HuH-7 (cell line): ENCODE results near the gene NRDC.
A peak's percentile ranks its signal among the peaks of the same experiment; 100 is the strongest.
"Not testable (repeated sequence)": the region's sequence is repeated elsewhere in the genome, so short reads cannot be mapped to it uniquely, and the experiment has no call there.

ENCODE experiments used
- DNase-seq: peaks from one replicate; pipeline ENCODE4 v3.0.0; 2011; ENCODE audit warnings: low spot score

The NRDC gene

GRCh38 chr1:51897699-51898031 is 19.1 kb upstream of the NRDC start:
- DNase-seq: no peak

- not testable (repeated sequence) for DNase-seq
These were observed 16.2 kb upstream of the NRDC start for GRCh38 chr1:51894748-51895147.

- no peak for DNase-seq
These were observed 265 bp downstream of the NRDC start for GRCh38 chr1:51878308-51878615.

GRCh38 chr1:51877434-51878307 is 856 bp downstream of the NRDC start:
- peak; percentile 4 for DNase-seq

GRCh38 chr1:51875836-51876235 is 2.7 kb downstream of the NRDC start:
- DNase-seq: no peak

- DNase-seq: no peak
These were observed 3.2 kb downstream of the NRDC start for GRCh38 chr1:51875291-51875772.

DNA sequence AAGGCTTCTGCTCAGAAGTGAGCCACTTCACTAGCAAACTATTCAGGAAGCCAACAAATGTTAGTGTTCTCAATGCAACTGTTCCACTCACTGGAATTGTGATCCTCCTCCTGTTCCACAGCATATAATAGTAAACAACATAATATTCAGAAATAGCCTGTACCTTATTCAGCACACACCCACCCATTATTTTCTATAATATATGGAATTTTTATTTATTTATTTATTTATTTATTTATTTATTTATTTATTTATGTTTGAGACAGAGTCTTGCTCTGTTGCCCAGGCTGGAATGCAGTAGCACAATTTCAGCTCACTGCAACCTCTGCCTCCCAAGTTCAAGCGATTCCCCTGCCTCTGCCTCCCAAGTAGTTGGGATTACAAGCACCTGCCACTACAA is 5.3 kb downstream of the NRDC start:
- not testable (repeated sequence) for DNase-seq

DNA sequence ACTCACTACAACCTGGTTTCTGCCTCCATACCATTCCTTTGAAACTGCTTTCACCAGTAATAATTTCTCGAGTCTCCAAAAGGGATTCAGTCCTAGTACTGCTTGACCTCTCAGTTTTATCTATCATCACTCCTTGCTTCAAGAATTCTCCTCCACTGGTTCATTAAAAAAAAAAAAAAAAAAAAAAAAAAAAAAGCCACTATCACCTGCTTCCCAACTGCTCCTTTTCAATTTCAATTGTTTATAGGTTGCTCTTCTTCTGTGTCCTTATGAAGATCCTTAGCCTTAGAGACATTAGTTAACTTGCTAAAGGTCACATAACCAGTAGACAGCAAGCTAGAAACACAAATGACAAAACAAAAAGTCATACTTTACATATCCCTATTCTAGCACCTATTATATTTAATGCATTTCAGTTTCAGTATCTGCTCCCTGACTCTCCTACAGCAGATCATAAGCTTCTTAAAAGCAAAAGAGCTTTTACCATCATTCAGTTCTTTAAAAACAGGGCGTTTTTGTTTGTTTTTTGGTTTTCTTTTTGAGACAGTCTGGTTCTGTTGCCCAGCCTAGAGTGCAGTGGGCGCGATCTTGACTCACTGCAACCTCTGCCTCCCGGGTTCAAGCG is 7.1 kb downstream of the NRDC start:
- no peak for DNase-seq

- no peak for DNase-seq
These were observed 7.8 kb downstream of the NRDC start for GRCh38 chr1:51870603-51871350.

- no peak for DNase-seq
These were observed 10.9 kb downstream of the NRDC start for GRCh38 chr1:51867479-51868232.

GRCh38 chr1:51863384-51863783 is 15.1 kb downstream of the NRDC start:
- DNase-seq: no peak

- DNase-seq: no peak
These were observed 16.9 kb downstream of the NRDC start for GRCh38 chr1:51861669-51862068.

- DNase-seq: no peak
These were observed 18.8 kb downstream of the NRDC start for GRCh38 chr1:51859735-51860134.

DNA sequence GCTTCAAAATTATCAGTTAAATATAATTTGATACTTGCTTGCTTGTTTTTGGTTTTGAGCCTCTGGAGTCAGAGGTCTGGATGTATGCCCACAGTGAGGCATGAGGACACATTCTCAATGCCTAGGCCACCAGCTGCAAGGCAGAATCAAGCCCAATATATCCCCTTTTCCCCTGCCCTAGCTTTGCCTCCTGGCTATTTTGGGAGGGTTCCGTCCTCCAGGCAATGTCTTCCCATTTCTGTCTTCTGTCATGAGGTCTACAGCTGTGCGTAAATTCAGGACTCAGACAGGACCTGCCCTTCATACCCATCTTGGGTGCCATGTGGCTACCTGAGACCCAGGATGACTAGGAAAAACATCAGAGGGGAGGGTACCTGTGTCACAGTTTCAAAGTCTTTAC is 19.2 kb downstream of the NRDC start:
- no peak for DNase-seq

GRCh38 chr1:51858892-51859291 is 19.6 kb downstream of the NRDC start:
- no peak for DNase-seq

DNA sequence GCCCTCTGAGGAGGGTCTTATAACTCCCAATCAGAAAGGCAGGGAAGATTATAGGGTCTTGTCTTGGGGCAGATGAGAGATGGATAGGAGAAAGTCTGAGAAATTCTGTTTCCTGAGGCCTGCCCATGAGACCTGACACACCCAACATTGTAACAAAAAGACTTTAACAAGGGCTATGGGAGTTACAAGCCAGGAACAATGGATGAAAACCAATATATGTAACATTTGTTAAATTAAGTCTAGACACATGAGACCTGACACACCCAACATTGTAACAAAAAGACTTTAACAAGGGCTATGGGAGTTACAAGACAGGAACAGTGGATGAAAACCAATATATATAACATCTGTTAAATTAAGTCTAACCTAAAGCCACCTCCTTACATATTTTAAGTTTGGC is 21.8 kb downstream of the NRDC start:
- DNase-seq: no peak

GRCh38 chr1:51855624-51856023 is 22.9 kb downstream of the NRDC start:
- no peak for DNase-seq

DNA sequence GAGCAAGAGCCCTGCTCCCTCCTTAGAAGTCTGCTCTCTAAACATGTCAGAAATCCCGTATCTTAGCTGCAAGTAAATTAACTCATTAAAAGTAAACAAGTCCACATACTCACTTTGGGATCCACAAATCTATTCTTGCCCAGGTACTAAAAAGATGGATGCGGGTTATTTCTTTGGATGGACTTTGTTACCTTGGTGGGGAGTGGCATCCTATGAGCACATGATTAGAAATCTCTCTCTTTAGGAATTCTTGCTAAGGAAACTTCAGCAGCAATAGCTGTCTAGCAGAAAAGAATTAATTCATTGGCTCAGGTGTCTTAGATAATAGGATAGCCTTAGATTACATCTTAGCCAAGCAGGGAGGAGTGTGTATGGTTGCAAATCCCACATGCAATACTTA is 25.2 kb downstream of the NRDC start:
- DNase-seq: no peak

DNA sequence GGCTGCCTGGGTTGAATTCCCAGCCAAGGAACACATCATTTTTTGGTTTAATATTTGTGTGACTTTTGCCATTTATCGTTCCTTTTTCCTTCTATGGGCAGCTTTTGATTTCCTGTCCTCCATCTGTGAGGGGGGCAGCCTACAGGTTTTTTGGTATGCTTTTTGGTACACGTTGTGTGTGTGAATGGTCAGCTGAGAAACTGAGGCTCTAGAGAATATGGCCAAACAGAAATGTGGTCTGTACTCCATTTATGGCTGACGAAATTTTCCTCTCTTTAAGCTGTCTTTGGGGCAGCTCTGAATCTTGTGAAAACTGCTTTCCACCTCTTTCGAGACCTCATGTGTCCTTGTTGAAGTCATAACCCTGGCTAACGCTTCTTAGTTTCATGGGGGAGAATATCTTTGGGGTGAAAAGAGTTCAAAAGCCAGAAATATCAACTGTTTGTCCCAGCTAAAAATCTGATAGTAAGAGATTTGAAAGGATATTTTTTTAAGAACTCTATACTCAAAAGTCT is 26.6 kb downstream of the NRDC start:
- DNase-seq: no peak

- no peak for DNase-seq
These were observed 27.9 kb downstream of the NRDC start for GRCh38 chr1:51850420-51851223.

DNA sequence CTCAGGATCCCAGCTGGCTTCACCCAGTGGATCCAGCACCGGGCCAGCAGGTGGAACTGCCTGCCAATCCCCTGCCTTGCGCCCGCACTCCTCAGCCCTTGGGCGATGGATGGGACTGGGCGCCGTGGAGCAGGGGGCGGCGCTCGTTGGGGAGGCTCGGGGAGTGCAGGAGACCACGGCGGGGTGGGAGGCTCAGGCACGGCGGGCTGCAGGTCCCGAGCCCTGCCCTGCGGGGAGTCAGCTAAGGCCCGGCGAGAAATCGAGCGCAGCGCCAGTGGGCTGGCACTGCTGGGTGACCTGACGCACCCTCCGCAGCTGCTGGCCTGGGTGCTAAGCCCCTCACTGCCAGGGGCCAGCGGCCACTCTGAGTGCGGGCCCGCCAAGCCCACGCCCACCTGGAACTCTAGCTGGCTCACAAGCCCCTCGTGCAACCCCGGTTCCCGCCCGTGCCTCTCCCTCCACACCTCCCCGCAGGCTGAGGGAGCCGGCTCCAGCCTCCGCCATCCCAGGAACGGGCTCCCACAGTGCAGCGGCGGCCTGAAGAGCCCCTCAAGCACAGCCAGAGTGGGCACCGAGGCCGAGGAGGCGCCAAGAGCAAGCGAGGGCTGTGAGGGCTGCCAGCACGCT is 31.1 kb downstream of the NRDC start:
- no peak for DNase-seq
